Caco-2 (cell line): Measurements from ENCODE around the gene KDM6B. TPM values are rescaled to one million over a fixed set of nuclear protein-coding genes. Genes with fewer than 3 reads are reported as not detected.

ENCODE experiments used
- BruUV-seq: library from RNA; stranded (reverse); fragments of 400-500 nt; replicated peaks from 2 replicates; lab custom pipeline; 2021; lab: Mats Ljungman, UMichigan
- CTCF ChIA-PET: fragments of 300-600 bp; sonication (Branson Sonifier 250); formaldehyde crosslinking; loops from one replicate; lab custom pipeline; 2022; ENCODE audit warnings: antibody characterized with exemption; lab: Charles Lee
- POLR2A ChIA-PET: fragments of 300-600 bp; sonication (Branson Sonifier 250); formaldehyde crosslinking; loops from one replicate; lab custom pipeline; 2022; ENCODE audit warnings: antibody characterized with exemption; lab: Charles Lee
- DNase-seq, 2 experiments: peaks; one replicate each; pipeline versions ENCODE4 v3.0.0 to v3.0.0-alpha.2; 2020 to 2022
- H3K27me3 ChIP-seq: replicated peaks from 2 replicates; pipeline ENCODE4 v1.6.0; 2011; ENCODE audit warnings: low read length; ENCODE audit not compliant: control insufficient read depth, insufficient read depth
- H3K36me3 ChIP-seq: 2 replicates; pipeline ENCODE4 v1.5.1; 2011; ENCODE audit warnings: low read length; ENCODE audit not compliant: control insufficient read depth, insufficient read depth
- H3K4me1 ChIP-seq: fragments of 250-450 bp; sonication (Bioruptor Pico); 2 replicates; pipeline ENCODE4 v1.5.1; 2020; ENCODE audit warnings: mild to moderate bottlenecking
- H3K4me3 ChIP-seq: 2 replicates; pipeline ENCODE4 v1.5.1; 2011; ENCODE audit warnings: low read depth, mild to moderate bottlenecking, control low read depth, low read length
- H3K9me3 ChIP-seq: fragments of 250-450 bp; sonication (Bioruptor Pico); 2 replicates; pipeline ENCODE4 v1.5.1; 2020; ENCODE audit warnings: mild to moderate bottlenecking, moderate library complexity
- H3K27ac Mint-ChIP-seq: one replicate; pipeline ENCODE4 v1.8.0; 2022; ENCODE audit warnings: mixed read lengths; ENCODE audit not compliant: unreplicated experiment
- H3K27me3 Mint-ChIP-seq: one replicate; pipeline ENCODE4 v1.8.0; 2022; ENCODE audit warnings: mixed read lengths; ENCODE audit not compliant: insufficient read depth, unreplicated experiment
- H3K36me3 Mint-ChIP-seq: one replicate; pipeline ENCODE4 v1.8.0; 2022; ENCODE audit warnings: mild to moderate bottlenecking, mixed read lengths; ENCODE audit not compliant: insufficient read depth, unreplicated experiment
- H3K4me1 Mint-ChIP-seq: one replicate; pipeline ENCODE4 v1.8.0; 2022; ENCODE audit warnings: low read depth, mixed read lengths; ENCODE audit not compliant: unreplicated experiment
- H3K4me3 Mint-ChIP-seq: one replicate; pipeline ENCODE4 v1.8.0; 2022; ENCODE audit warnings: mild to moderate bottlenecking, moderate library complexity, mixed read lengths; ENCODE audit not compliant: unreplicated experiment
- H3K9me3 Mint-ChIP-seq: one replicate; pipeline ENCODE4 v1.8.0; 2022; ENCODE audit warnings: mixed read lengths; ENCODE audit not compliant: unreplicated experiment
- intact Hi-C: fragments of 100-400 bp; cut with micrococcal nuclease; formaldehyde crosslinking; loops from one replicate; pipeline ENCODE4 v1.10.0; 2022; ENCODE audit not compliant: unreplicated experiment
- total RNA-seq: library from RNA; stranded (reverse); gene quantifications from 2 replicates; pipeline ENCODE4 v1.2.3, GENCODE V29; 2022
- TF ChIP-seq, protein P1 (sequence below), 2 experiments: fragments of 200-600 bp in 1 of 2; IDR thresholded peaks; 1 replicate in 1 of 2; 2 replicates in 1 of 2; pipeline versions ENCODE4 v1.5.1 to v1.8.0; 2011 to 2022; ENCODE audit warnings: antibody characterized with exemption in 1 of 2, control low read depth in 1 of 2, inconsistent platforms in 1 of 2, low read depth in 1 of 2, low read length in 1 of 2, mild to moderate bottlenecking in 1 of 2, moderate library complexity in 1 of 2; ENCODE audit not compliant: insufficient read depth in 1 of 2, severe bottlenecking in 1 of 2, unreplicated experiment in 1 of 2

KDM6B gene
- total RNA-seq, 1 experiment from 2014 or later = 27.9 TPM

DNA sequence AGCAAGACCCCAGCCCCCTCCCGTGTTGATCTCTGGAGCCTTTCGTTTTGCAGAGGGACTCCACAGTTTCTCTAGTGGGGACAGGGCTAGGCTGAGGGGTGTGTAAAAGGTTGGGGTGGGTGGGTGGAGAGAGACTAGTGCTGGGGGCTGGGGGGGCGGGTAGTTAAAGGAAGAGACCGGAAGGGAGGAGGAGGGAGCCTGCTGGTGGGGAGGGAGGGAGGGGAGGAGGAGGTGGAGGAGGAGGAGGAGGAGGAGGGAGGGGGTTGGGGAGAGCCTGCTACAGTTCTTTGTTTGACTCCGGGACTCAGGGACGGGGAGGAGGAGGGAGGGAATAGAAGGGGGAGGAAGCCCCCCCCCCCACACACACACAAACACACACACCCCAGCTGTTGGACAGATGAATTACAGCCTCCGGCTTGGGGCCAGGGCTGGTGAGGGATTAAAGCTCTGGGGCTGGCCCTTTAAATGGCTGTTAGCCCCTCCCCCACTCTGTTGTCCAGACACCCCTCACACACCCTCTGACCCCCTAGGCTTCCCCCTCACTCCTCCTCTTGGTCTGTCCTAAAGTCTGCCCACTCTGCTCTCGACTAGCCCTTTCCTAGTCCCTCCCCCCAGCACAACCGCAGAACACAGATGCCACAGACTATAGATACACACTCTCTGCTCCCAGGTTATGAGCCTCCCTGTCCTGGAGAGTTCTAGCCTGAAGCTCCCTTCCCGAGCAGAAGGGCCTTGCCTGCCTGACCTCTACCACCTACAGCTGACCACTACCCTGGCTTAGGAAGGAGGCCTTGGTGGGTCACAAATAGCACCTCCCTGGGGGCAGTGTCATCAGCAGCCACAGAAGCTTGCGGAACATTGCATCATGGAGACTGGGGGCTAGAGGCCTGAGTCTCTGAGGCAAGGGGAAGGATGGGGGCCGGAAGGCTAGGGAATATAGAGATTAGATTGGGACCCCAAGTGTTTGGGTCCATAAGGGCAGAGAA is 4.4 kb downstream of the KDM6B start:
- H3K9me3 Mint-ChIP-seq = no peaks in the 10 kb centered on the region
- H3K4me1 ChIP-seq = peaks cover 32% of the 10 kb centered on the region
- peak overlapping the region; percentile 98 for H3K27ac Mint-ChIP-seq
- no peaks in the 10 kb centered on the region for H3K9me3 ChIP-seq
- ChIA-PET POLR2A (interaction anchor here (1.1 kb wide), 1 partner anchor 151 kb away, joined by 3 read pairs; the partner anchor contains the start of gene TP53), CTCF (interaction anchor here (1.6 kb wide), 1 partner anchor 19 kb away, joined by 5 read pairs; the partner anchor contains the start of gene NAA38)
- peak; percentile 55 for DNase-seq
- no peaks in the 10 kb centered on the region for H3K27me3 Mint-ChIP-seq
- BruUV-seq = no TSS peak
- peaks cover 26% of the 10 kb centered on the region for H3K4me1 Mint-ChIP-seq
- intact Hi-C loops = loop anchor here (5.0 kb wide), 1 partner anchor 221 kb away; no protein-coding TSS in a partner anchor
- no peaks in the 10 kb centered on the region for H3K27me3 ChIP-seq
- peak overlapping the region; percentile 34 for H3K4me3 ChIP-seq
- H3K36me3 Mint-ChIP-seq = peaks cover 59% of the 10 kb centered on the region
- TF ChIP-seq, protein P1, sequence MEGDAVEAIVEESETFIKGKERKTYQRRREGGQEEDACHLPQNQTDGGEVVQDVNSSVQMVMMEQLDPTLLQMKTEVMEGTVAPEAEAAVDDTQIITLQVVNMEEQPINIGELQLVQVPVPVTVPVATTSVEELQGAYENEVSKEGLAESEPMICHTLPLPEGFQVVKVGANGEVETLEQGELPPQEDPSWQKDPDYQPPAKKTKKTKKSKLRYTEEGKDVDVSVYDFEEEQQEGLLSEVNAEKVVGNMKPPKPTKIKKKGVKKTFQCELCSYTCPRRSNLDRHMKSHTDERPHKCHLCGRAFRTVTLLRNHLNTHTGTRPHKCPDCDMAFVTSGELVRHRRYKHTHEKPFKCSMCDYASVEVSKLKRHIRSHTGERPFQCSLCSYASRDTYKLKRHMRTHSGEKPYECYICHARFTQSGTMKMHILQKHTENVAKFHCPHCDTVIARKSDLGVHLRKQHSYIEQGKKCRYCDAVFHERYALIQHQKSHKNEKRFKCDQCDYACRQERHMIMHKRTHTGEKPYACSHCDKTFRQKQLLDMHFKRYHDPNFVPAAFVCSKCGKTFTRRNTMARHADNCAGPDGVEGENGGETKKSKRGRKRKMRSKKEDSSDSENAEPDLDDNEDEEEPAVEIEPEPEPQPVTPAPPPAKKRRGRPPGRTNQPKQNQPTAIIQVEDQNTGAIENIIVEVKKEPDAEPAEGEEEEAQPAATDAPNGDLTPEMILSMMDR (IDR thresholded peaks at IDR 0.05; ENCODE audit: insufficient read depth in 1 of 2, low read depth in 1 of 2, low read length in 1 of 2, severe bottlenecking in 1 of 2, unreplicated experiment in 1 of 2) = no peak
- peak overlapping the region; percentile 98 for H3K4me3 Mint-ChIP-seq
- no peaks in the 10 kb centered on the region for H3K36me3 ChIP-seq

DNA sequence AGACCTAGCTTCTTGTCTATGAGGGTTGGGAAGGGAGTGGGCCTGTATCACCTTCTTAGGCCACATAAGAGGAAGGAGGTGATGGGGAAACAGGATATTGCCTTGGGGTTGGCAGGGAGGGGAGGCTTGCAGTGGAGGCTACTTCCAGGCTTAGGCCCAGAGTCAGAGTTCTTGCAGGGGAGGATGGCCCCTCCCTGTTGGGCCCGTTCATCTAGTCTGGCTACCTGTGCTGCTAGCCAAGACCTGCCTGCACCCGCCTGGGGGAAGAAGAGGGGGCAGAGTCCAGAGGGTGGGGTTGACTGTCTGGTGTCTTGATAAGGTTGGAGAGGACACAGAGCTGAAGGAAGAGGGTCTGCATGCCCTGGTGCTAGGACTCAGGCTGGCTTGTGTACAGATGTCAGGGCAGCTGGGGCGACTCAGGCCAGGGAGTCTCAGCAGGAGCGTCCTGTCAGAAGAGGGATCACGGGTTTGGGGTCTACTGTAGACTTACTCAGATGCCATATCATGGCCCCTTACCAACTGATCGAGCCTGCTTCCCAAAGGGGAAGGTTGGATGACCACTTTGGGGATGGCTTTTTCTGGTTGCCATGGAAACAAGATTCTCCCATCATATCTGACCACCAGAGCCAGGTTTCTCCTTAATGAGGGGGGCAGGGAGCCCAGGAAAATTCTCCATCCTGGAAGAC is 5.3 kb downstream of the KDM6B start:
- peaks cover 24% of the 10 kb centered on the region for H3K4me1 Mint-ChIP-seq
- H3K4me3 Mint-ChIP-seq = peak overlapping the region; percentile 98
- Histone ChIP-seq H3K4me1 (peaks cover 30% of the 10 kb centered on the region), H3K36me3 (no peaks in the 10 kb centered on the region), H3K27me3 (no peaks in the 10 kb centered on the region), H3K4me3 (no peak overlapping the region; the same call in 1 of the 2 replicates), H3K9me3 (no peaks in the 10 kb centered on the region)
- intact Hi-C loops = loop anchor here (5.0 kb wide), 1 partner anchor 222 kb away; no protein-coding TSS in a partner anchor
- ChIA-PET CTCF (interaction anchor here (1.6 kb wide), 1 partner anchor 18 kb away, joined by 5 read pairs; the partner anchor contains the start of gene NAA38), POLR2A (interaction anchor here (0.6 kb wide), 1 partner anchor 92 kb away, joined by 3 read pairs; the partner anchor contains the start of gene TRAPPC1)
- H3K27me3 Mint-ChIP-seq = no peaks in the 10 kb centered on the region
- peak overlapping the region; percentile 98 for H3K27ac Mint-ChIP-seq
- peak; percentile 70 to 77 for DNase-seq
- H3K9me3 Mint-ChIP-seq = no peaks in the 10 kb centered on the region
- TF ChIP-seq, protein P1 (IDR thresholded peaks at IDR 0.05; ENCODE audit: insufficient read depth in 1 of 2, low read depth in 1 of 2, low read length in 1 of 2, severe bottlenecking in 1 of 2, unreplicated experiment in 1 of 2) = no peak
- no TSS peak for BruUV-seq
- peaks cover 61% of the 10 kb centered on the region for H3K36me3 Mint-ChIP-seq
